ENCODE results near the gene TGM6.

The TGM6 gene

DNA sequence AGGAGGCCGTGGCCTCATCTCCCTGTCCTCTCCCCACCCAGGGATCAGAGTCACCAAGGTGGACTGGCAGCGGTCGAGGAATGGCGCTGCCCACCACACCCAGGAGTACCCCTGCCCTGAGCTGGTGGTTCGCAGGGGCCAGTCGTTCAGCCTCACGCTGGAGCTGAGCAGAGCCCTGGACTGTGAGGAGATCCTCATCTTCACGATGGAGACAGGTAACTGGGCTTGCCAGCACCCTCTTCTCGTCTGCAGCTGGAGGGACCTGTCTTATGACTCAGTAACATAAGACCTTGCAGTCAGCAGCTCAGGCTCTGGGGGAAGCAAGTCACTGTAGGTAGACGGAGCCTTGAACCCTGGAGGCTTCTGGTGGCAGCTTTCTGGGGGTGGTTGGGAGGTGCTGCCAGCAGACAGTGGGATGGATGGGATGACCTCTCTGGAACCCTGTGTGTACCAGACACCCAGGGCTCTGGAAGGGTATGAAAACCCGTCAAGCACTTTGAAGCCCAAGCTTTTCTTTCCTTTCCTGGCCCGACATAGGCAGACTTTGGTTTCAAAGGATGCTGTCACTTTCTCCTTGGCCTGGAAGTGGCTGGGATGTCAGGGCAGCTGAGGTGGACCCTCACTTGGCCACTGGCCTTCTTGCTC lies 13.8 kb downstream of the TGM6 start:
- DNase-seq (ENCODE audit: low read depth), result no peak
- TF ChIP-seq, protein P1, sequence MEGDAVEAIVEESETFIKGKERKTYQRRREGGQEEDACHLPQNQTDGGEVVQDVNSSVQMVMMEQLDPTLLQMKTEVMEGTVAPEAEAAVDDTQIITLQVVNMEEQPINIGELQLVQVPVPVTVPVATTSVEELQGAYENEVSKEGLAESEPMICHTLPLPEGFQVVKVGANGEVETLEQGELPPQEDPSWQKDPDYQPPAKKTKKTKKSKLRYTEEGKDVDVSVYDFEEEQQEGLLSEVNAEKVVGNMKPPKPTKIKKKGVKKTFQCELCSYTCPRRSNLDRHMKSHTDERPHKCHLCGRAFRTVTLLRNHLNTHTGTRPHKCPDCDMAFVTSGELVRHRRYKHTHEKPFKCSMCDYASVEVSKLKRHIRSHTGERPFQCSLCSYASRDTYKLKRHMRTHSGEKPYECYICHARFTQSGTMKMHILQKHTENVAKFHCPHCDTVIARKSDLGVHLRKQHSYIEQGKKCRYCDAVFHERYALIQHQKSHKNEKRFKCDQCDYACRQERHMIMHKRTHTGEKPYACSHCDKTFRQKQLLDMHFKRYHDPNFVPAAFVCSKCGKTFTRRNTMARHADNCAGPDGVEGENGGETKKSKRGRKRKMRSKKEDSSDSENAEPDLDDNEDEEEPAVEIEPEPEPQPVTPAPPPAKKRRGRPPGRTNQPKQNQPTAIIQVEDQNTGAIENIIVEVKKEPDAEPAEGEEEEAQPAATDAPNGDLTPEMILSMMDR (IDR thresholded peaks at IDR 0.05; ENCODE audit: low read length, missing control alignments), result no peak
- H3K4me3 ChIP-seq (replicated peaks; ENCODE audit: low read depth, low read length), result no peak overlapping the region

DNA sequence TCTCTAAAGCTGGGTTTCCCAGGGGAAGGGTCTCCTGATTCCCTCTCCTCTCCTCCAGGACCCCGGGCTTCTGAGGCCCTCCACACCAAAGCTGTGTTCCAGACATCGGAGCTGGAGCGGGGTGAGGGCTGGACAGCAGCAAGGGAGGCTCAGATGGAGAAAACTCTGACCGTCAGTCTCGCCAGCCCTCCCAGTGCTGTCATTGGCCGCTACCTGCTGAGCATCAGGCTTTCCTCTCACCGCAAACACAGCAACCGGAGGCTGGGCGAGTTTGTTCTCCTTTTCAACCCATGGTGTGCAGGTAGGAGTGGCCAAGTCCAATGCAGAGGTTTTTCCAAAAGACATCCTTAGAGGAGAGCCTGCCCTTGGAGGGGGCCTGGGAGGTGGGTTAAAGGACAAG lies 14.4 kb downstream of the TGM6 start:
- TF ChIP-seq, protein P1 (IDR thresholded peaks at IDR 0.05; ENCODE audit: low read length, missing control alignments), result no peak
- H3K4me3 ChIP-seq (replicated peaks; ENCODE audit: low read depth, low read length), result no peak overlapping the region

DNA sequence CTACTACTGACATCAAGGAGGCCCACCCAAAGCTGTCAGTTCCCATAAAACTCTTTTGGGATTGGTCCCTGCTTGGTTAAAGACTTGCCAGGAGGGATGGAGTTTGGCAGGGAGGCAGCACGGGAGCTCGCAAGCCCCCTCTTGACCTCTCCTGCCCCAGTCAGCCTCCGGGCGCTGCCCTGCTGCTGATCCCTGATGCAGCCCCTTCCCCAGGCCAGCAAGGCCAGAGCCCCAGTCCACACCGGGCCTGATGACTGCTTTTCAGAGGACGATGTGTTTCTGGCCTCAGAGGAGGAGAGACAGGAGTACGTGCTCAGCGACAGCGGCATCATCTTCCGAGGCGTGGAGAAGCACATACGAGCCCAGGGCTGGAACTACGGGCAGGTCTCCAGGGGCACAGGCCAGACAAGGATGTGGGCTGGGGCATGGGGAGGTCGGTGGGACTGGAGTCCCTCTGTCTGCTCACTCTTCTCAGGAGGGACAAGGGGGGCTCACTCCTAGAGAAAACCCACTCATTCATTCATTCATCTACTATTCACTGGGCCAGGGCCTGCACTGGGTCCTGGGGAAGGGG lies 15.6 kb downstream of the TGM6 start:
- no peak overlapping the region for H3K4me3 ChIP-seq (replicated peaks; ENCODE audit: low read depth, low read length)
- no peak for DNase-seq (ENCODE audit: low read depth)
- TF ChIP-seq, protein P1 (IDR thresholded peaks at IDR 0.05; ENCODE audit: low read length, missing control alignments), result no peak

More for the DNA sequence above, 14.4 kb downstream of the TGM6 start:
- no peak for DNase-seq (ENCODE audit: low read depth)

DNA sequence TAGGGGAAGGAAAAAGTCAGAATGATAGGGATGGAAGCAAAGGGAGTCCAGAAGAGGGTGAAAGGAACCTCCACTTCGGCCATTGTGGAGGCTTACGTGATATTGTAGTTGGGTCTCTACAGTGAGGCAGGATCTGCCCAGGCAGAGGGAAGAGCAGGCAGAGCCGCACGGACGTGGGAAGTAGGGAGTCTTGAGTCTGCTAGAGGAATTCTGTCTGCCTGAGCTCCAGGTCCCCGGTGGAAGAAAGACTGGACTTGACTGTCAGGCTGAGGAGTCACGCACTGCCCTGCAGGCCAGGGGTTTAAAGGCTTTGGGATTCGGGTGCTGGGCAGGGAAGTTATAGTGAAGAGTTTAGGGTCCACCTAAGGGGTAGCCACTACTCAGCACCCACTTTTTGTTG lies 16.4 kb downstream of the TGM6 start:
- H3K4me3 ChIP-seq (replicated peaks; ENCODE audit: low read depth, low read length), result no peak overlapping the region
- TF ChIP-seq, protein P1 (IDR thresholded peaks at IDR 0.05; ENCODE audit: low read length, missing control alignments), result no peak
- DNase-seq (ENCODE audit: low read depth), result no peak

DNA sequence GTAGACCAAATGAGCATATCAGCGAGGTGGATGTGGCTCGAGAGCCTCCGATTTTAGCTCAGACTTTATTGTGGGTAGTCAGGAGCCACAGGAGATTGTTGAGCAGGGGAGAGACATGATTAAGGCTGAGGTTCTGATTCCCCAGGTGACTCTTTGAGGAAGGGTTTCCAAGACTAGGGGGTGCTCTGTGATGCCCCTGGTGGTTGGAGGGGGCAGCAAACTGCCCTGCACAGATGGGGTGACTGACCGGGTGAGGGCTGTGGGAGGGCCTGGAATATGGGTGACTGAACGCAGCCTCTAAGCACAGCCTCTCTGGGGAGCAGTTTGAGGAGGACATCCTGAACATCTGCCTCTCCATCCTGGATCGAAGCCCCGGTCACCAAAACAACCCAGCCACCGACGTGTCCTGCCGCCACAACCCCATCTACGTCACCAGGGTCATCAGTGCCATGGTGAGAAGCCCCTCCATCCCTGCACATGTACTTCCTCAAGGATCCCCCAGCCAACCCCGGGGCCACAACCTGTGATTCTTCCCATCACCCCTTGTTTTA lies 17.0 kb downstream of the TGM6 start:
- TF ChIP-seq, protein P1 (IDR thresholded peaks at IDR 0.05; ENCODE audit: low read length, missing control alignments), result no peak
- DNase-seq (ENCODE audit: low read depth), result no peak
- no peak overlapping the region for H3K4me3 ChIP-seq (replicated peaks; ENCODE audit: low read depth, low read length)

DNA sequence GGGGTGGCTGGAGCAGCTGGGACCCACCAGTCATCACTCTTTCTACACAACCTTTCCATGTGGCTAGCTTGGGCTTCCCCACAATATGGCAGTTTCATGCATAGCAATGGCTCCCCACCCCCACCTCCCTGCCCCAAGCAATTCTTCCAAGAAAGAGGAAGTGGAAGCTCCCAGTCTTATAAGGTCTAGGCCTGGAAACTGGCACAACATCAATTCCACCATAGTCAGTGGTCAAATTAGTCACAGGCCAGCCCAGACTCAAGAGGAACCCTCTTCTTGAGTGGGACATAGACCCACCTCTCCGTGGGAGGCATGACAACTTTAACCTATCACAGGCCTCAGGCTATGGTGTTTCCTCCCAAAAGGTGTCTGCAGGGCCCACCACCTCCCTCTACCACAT lies 17.7 kb downstream of the TGM6 start:
- TF ChIP-seq, protein P1 (IDR thresholded peaks at IDR 0.05; ENCODE audit: low read length, missing control alignments), result no peak
- H3K4me3 ChIP-seq (replicated peaks; ENCODE audit: low read depth, low read length), result no peak overlapping the region
- DNase-seq (ENCODE audit: low read depth), result no peak
